HG03159 (cell line): Measurements from ENCODE around the gene RNASE4.
"Not testable (repeated sequence)": the region's sequence is repeated elsewhere in the genome, so short reads cannot be mapped to it uniquely, and the experiment has no call there.

ENCODE experiments used
- ATAC-seq: cut with Tn5 transposase; IDR thresholded peaks from one replicate; pipeline ENCODE4 v1.9.1; 2021; ENCODE audit warnings: mild to moderate bottlenecking, moderate library complexity; ENCODE audit not compliant: unreplicated experiment

RNASE4 gene, protein sequence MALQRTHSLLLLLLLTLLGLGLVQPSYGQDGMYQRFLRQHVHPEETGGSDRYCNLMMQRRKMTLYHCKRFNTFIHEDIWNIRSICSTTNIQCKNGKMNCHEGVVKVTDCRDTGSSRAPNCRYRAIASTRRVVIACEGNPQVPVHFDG

DNA sequence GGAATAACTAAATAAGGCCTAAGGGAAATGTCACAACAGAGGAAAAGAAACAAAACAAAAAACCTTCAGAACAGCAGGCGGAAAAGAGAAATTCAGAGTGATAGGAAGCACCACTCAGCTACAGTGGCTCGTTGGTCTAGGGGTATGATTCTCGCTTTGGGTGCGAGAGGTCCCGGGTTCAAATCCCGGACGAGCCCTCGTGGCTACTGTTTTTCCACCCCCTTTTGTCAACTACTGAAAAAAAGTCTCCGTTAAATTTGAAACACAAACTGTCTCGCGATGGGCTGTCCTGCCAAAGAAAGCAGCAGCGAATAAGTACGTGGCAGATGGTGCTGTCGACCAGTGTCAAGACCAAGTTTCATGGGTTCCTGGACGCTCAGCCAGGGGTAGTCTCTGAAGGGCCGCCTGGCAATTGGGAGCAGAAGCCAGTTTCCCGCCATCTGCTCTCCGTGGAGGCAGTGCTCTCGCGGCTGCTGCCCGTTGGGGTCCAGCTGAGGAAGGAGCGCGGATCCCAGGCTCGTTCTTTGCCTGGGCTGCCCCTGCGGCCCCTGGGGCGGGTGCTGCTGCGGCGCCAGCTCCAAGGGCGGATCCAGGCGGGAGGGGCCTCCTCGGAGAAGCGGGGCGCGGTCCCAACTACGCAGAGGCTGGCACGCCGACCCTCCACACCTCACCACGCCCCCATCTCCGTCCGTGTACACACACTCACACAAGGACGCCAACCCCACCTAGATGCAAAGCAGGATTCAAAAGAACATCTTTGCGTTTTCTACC is at the start of gene RNASE4:
TSS of gene RNASE4 (plus strand) at position 670 of the 771 bp plus-strand sequence. CDS start 14,812 bp downstream, outside the sequence.
- peak; percentile 35 for ATAC-seq

DNA sequence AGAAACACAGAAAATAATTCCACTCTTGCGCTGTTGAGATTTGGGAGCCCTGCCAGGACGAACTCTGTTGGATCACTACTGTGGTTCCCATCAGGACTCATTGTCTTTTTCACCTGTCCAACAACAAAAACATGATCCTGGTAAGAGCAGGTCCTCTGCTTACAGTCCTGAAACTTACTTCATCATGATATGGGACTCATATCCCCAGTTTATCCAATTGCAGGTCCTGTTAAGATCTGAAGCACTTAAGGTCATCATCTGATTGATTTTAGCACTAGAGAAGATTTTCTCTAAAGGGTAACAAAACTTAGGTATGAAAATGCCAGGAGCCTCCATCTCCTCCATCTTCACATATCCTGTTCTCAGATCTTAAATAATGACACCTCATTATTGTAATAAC is 42.8 kb upstream of the RNASE4 start, which contains the start of gene OR6S1:
TSS of gene OR6S1 (minus strand) at position 101 of the 400 bp plus-strand sequence. CDS start at position 101, 0 bp downstream.
- ATAC-seq, result no peak

DNA sequence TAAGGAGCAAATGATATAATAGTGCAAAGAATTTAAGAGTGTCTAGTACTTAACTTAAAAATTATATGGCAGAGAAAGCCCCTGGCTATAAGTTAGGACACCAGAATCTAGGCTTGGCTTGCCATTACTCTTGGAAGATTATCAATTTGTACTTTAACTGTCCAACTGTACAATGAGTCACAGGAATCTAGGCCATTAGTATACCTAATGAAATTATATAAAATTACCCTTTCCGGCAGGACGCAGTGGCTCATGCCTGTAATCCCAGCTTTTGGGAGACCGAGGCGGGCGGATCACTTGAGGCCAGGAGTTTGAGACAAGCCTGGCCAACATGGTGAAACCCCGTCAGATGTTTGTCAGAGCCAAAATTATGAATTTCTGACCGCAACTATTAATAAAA is 42.2 kb upstream of the RNASE4 start:
- ATAC-seq, result no peak

DNA sequence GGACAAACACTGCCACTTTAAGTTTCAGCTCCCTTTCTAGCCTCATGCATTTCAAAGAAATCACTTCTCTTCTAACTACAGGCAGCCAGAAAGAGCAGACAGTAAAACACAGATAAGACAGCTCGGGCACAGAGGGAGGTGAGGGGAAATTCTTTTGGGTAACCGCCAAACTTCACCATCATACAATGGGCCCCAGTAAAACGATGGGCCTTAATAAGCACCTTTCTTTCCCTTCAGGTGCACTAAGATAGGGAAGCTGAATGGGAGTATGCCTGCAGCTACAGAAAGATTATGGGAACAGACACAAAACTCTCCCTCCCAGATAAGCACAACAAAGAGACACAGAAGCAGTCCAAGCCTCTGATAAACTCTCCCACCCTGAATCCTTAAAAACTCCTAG is 41.6 kb upstream of the RNASE4 start:
- ATAC-seq, result not testable (repeated sequence)

DNA sequence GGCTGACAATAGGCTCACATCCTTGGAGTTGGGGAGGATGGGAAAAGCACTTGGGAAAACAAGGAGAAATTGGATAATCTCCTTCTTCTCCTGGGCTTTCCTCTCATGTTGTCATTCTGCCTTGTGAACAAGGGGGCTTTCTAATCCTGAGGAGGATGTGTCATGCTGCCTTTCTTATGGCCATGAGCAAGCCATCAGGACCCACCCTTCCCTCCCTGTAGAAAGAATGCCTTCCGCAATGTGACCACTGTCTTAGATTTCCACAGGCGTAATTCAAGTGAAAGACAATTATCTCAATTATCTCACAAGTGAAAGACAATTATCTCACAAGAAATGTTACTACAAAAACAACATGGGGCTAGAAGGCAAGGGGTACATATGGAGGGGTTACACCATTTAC is 39.8 kb upstream of the RNASE4 start:
- ATAC-seq, result no peak

DNA sequence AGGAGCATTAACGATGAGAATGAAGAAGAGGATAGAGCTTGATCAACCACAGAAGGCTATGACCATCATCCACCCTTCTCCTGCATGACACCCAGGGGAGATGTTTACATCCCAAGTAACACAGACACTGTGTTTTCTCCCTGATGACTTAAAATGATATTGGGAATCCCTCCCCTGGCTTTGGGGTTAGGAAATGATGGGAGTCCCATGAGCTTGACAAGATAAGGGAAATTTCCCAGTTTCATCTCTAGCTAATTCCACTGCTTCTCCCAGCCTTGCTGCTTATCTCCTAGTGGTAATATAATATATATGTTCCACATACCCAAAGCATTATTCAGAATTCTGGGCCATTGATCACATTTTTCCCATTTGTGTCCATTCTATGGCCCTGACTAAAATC is 38.9 kb upstream of the RNASE4 start:
- no peak for ATAC-seq

DNA sequence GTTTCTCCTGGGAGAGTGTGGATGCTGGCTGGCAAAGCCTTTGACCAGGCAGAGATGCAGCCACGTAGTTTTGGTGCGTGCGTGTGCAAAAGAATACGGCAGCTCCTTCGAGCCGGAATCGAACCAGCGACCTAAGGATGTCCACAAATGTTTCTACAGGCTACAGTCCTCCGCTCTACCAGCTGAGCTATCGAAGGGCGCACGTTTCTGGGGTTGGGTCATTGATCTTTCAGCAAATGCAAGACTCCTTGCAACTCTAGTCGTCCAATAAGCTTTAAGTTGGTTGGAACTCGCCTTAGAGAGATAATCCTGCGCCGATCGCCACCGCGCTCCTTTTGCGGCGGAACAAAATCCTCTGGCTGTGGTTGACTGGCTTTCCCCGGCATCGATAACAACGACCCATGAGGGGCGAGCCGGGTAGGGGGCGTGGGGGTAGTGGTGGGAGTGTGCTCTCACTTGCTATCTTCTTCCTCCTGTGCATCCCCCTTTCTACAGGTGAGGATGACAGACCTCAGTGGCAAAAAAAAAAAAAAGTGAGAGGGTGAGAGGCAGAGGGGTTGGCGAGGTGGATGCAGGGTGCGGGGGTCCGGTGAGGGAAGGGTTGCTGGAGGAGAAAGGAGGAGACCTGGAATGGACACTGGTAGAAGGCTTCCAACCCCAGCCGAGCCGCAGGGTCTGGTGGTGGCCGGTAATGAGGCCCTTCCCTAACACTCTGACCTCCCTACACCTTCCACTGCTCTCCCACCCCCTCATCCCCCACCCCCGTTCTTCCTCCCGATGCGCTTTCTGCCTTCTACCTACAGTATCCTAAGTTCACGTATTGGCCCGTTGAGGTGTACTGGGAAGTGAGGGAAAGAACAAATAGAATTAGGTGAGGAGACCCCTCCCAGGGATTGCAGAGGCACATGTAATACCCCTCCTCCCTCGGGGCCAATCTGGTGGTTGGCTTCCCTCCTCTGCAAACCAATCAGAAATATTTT is 31.1 kb upstream of the RNASE4 start:
- ATAC-seq, result no peak

DNA sequence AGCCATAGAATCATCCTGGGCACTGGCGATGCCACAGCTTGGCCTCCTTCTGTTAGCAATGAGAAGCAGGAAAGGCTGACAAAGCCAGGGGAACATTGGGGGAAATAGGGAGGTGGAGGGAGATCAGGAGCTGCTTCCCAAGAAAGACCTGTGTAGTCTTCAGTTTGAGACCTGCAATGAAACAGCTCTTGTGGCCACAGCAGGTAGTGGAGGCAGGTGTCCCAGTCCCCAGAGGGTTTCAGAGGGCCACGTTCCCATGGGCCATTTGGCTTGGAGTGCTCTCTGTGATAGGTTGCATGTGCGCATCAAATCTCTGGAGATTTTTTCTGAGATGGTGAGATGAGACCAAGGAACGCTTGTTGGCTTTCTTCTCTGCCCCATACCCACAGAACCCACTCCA is 28.5 kb upstream of the RNASE4 start:
- ATAC-seq, result no peak

DNA sequence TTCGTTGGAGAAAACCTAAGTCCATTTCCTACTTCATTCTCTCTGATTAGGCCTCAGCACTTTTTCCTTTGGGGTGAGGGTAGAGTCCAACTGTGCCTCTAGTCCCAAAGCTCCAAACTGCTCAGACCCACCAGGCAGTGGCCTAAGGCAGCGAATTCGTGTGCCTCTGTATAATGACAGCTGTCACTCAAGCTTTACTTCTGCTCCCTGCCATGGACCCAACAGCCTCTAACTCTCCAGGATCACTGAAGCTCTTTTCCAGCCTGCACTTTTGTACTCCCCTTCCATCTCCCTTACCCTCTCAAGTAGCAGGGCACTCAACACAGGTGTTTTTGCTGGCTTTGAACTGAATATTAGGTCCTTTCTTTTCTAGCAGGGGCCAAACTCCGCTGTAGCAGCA is 28.1 kb upstream of the RNASE4 start:
- ATAC-seq, result no peak

DNA sequence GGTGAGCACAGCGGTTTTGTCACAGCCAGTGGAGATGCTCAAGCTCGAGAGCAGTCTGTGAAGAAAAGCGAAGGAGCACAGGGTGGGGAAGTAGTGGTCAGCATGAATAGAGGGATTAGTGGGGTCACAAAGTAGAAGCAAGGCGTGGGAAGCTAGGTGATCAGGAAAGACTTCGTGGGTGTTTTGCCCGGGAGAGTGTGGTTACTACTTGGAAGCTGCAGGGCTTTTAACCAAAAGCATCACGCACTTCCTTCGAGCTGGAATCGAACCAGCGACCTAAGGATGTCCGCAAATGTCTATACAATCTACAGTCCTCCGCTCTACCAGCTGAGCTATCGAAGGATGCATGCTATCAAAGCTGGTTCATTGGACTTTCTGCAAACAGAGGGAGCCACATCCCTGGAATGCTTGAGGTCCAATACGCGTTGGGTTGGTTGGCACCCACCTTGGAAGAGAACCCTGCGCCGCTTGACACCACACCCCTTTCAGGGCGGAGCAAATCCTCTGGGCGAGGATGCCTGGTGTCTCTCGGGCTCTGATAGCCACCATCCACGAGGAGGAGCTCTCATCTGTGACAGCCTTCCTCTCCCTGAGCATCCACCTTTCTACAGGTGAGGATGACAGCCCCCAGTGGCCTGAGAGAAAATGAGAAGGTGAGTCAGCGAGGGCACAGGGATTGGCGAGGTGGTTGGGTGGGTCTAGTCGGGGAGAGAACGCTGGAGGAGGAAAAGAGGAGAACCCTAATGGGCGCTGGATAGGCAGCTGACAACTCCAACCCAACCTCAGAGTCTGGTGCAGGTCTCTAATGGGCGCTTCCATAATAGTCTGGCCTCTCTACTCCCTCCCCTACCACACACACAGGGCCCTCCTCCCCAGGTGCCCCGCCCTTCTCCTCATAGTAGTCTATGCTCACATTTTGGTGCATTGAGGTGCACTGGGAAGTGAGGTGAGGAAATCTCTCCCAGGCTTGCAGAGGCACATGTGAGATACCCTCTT is 26.8 kb upstream of the RNASE4 start:
- ATAC-seq, result no peak

DNA sequence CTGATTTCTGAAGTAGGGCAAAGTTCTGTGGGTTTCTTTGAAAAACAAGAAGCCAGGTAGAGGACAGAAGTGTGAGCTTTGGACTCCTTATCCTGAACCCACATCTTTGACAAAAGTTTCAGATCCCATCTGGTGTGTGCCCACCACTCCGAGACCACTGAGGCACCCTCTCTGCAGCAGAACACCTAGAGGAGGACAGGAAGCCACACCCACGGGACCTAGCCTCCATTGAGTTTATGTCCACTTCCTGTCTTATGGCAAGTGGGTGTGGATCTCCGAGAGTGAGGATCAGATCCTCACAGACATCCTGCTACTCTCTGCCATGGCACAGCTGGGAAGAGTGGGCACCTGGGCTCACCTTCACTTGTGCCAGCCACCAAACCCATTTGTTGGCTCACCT is 26.1 kb upstream of the RNASE4 start:
- no peak for ATAC-seq

DNA sequence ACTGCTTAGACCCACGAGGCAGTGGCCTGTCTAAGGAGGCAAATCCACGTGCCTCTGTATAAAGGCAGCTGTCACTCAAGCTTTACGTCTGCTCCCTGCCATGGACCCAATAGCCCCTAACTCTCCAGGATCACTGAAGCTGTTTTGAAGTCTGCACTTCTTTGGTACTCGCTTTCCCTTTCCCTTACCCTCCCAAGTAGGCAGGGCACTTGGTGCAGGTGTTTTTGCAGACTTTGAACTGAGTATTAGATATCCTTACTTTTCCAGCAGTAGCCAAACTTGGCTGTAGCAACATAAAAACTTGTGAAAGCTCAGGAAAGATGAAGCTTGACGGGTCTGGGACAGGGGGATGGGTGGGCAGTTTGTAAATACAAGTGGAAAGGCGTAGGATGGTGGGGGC is 25.0 kb upstream of the RNASE4 start:
- ATAC-seq, result no peak

DNA sequence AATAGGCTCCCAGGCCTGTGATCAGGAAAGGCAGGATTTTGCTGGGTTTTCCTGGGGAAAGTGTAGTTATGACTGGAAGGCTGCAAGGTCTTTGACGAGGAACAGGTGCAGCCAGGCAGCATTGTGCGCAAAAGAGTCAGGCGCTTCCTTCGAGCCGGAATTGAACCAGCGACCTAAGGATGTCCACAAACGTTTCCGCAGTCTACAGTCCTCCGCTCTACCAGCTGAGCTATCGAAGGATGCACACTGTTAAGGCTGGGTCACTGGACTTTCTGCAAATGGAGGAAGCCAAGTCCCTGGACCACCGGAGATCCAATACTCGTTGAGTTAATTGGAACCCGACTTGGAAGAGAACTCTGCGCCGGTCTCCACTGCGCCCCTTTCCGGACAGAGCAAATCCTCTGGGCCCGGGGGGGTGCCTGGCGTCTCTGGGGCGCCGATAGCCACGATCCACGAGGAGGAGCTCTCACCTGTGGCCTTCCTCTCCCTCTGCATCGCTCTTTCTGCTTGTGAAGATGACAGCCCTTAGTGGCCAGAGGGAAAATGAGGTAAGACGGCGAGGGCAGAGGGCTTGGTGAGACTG is 24.5 kb upstream of the RNASE4 start:
- ATAC-seq, result no peak

DNA sequence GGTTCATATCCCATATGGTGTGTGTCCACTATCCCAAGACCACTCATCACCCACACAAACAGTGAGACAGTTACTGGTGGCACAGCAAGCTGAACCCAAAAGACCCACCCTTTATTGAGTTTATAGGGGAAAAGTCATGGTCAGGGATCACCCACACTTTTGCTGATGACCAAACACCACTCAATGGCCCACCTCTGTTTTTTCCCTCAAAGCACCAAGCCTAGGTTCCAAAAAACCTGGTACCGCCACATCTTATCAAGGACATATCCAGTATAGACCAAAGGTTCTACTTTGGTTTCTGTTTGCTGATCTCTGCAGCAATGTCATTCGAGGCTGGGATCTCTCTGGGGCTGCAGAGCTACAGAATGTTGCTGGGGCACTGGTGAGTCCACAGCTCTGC is 23.2 kb upstream of the RNASE4 start:
- ATAC-seq, result no peak

DNA sequence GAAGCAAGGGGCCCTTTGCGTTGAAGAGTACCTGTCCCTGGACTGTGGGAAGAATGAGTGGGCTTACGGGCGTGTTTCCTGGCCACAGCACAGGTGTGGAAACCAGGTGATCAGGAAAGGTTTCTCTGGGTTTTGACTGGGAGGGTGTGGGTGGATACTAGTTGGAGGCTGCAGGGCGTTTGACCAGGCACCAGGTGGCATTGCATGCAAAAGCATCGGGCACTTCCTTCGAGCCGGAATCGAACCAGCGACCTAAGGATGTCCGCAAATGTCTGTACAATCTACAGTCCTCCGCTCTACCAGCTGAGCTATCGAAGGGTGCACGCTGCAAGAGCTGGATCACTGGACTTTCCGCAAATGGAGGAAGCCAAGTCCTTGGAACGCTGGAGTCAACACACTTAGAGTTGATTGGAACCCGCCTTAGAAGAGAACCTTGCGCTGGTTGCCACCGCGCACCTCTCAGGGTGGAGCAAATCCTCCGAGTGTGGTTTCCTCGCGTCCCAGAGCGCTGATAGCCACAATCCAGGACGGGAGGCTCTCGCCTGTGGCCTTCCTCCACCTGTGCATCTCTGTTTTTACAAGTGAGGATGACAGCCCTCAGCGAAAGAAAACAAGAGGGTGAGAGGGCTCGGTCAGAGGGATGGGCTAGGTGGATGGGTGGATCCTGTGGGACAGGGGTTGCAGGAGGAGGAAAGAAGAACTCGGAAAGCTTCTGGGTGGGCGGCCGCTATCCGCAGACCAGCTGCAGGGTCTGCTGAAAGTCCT is 21.2 kb upstream of the RNASE4 start:
- ATAC-seq, result peak; percentile 64

DNA sequence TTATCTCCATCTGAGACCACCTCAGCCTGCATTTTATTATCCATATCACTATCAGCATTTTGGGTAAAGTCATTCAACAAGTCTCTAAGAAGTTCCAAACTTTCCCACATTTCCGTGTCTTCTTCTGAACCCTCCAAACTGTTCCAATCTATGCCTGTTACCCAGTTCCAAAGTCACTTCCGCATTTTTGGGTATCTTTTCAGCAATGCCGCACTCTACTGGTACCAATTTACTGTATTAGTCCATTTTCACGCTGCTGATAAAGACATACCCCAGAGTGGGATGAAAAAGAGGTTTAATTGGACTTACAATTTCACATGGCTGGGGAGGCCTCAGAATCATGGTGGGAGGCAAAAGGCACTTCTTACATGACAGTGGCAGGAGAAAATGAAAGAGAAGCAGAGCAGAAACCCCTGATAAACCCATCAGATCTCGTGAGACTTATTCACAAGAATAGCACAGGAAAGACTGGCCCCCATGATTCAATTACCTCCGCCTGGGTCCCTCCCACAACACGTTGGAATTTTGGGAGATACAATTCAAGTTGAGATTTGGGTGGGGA is 17.9 kb upstream of the RNASE4 start:
- ATAC-seq, result not testable (repeated sequence)

DNA sequence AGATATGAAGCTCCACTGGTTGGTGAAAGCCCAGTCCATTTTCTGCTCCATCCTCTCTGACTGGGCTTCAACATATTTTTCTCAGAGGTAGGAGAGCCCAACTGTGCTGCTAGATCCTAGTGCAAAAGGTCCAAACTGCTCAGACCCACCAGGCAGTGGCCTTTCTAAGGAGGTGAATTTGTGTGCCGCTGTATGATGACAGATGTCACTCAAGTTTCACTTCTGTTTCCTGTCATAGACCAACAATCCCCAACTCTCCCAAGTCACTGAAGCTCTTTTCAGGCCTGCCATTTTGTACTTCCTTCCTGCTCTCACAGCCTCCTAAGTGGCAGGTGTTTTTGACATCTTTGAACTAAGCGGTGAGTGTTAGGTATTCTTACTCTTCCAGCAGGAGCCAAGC is 16.4 kb upstream of the RNASE4 start:
- peak; percentile 77 for ATAC-seq

DNA sequence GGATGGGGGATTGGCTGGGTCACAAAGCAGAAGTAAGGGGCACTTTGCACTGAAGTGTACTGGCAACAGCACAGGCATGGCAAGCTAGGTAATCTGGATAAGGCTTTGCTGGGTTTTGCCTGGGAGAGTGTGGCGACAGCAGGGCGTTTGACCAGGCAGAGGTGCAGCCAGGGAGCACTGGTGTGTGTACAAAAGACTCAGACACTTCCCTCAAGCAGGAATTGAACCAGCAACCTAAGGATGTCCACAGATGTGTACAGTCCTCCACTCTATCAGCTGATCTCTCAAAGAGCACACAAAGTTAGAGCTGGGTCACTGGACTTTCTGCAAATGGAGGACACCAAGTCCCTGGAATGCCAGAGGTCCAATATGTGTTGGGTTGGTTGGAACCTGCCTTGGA is 15.4 kb upstream of the RNASE4 start:
- no peak for ATAC-seq
